HG02763 (cell line): ENCODE measurements around the gene KAT7.
"Not testable (repeated sequence)": the region's sequence is repeated elsewhere in the genome, so short reads cannot be mapped to it uniquely, and the experiment has no call there.

Experiments used
- ATAC-seq: cut with Tn5 transposase; IDR thresholded peaks from one replicate; pipeline ENCODE4 v1.9.1; 2021; ENCODE audit warnings: mild to moderate bottlenecking, moderate library complexity; ENCODE audit not compliant: unreplicated experiment

KAT7 gene

DNA sequence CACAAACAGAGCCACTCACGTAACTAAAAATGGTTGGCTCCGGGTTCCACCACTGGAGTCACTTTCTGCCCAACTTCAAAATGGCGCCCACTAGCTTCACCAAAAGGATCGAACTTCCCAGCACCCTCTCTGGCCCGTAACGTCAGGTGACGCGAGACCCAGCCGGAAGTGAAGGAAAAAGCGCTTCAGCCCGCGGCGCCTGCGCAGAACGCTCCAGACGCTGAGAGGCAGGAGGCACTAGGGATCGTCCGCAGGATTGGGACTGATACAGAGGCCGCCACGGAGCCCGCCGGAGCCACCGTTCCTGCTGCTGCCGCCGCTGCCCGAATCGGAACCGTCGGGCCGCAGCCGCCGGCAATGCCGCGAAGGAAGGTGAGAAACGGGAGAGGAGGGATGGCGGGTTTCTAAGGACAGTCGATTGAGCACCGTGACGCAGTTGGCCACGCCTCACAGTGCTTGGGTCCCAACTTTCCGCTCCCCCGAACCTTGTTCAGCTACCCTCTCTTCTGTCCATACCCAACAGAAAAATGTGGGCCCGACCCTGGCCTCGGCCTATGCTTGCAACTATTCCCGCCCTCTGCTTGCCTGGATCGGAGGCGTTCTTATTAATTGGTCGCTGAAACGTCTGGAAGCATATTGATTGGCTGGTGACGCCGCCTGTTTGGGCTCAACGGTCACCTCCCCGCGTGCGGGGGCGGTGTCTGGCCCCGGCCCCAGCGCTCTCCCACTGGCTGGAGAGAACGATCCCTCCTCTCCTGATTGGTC, at the start of gene KAT7:
Gene KAT7, plus strand, starts transcription at position 204 of the 765 bp plus-strand sequence. Its CDS starts 154 bp downstream, at position 358.
- ATAC-seq: peak; percentile 92

DNA sequence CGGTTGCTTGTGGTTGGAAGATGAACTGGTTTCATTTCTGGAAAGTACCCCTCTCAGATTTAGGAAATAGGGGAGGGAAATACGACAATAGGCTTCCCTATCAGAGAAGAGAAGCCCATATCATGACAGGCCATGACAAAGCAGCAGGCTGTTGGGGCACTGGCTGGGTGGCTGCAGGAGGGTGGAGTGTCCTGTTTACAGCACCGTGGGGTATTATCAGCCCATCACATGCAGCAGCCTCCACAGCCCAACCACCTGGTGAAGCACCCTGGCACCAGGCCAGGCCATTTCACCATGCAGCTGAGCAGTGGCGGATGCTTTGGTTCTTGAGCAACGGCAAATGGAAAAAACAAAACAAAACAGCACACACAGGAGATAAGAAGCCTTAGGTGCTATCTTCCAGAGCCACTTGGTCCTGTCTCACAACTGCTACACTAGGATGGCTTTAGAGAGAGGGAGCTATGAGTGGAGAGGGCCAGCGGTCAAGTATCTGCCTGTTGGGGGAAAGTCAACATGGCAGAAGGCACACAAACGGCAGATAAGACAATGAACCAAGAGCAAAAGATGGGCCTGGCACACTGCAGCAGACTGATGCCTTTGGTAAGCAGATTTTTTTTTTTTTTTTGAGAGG, 48.7 kb upstream of the KAT7 start:
- ATAC-seq: no peak

DNA sequence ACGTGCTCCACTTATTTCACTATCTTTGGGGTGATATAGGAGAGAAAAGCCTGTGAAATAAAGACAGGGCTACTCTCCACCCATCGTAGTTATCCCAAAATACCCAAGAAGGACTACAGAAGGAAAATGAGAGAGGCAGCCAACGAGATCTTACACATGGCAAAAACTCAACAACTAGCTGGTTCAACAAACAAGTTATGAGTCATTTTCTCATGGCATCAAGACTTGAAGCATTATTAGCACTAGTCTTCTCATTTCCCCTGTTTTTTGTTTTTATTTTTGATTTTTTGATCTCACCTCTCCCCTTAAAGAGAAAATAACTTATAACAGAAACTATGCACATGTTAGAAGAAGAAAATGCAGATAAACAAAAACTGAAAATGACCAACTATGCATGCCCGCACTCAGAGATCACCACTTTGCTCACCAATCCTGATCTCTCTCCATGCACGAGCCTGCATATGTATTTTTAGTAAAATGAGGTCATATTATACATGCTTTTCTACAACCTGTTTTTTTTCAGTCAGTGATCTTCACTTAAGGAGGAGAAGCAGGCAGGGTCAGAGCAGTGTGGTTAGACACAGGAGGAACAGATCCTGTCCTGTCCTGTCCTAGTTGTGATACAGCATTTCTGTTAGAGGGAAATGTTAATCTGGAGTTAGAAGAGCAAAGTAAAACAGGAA, 47.3 kb upstream of the KAT7 start:
- no peak for ATAC-seq

DNA sequence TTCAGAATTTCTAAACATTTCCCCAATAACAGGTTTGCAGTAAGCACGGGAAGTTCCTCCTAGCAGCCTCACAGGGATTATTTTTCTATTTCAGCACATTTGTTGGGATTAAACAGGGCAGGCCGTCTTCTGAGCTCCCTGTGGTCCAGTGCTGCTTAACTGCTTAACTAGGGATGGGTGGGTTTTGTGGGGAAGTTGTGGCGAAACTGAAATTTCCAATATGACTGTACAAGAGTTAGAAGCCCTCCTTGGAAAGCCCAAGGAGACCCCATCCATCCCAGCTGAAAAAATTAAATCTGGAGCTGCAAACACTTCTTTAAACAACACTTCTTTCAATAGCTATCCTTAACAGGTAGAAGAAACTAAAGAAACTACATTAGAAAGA, 46.8 kb upstream of the KAT7 start:
- no peak for ATAC-seq

DNA sequence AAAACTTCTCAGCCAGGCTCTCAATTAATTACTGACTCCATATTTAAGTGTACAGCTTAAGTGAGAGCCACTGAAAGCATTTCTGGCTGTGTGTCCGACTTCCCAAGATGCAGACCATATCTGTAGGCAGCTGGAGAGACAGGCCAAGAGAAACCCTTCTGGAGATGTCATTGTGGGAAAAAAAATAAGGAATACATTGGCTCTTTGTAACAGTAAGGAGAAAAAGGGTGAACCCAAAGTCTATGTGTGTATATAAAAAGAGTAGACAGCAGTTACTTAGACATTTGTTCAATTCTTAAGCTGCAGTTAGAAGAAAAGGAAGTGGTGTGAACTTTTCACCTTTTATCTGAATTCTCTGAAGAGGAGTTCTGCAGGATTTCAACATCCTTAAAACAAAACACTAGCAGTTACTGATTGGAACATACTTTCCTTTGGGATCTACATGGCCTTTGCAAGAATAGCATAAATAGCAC, 46.3 kb upstream of the KAT7 start:
- no peak for ATAC-seq

DNA sequence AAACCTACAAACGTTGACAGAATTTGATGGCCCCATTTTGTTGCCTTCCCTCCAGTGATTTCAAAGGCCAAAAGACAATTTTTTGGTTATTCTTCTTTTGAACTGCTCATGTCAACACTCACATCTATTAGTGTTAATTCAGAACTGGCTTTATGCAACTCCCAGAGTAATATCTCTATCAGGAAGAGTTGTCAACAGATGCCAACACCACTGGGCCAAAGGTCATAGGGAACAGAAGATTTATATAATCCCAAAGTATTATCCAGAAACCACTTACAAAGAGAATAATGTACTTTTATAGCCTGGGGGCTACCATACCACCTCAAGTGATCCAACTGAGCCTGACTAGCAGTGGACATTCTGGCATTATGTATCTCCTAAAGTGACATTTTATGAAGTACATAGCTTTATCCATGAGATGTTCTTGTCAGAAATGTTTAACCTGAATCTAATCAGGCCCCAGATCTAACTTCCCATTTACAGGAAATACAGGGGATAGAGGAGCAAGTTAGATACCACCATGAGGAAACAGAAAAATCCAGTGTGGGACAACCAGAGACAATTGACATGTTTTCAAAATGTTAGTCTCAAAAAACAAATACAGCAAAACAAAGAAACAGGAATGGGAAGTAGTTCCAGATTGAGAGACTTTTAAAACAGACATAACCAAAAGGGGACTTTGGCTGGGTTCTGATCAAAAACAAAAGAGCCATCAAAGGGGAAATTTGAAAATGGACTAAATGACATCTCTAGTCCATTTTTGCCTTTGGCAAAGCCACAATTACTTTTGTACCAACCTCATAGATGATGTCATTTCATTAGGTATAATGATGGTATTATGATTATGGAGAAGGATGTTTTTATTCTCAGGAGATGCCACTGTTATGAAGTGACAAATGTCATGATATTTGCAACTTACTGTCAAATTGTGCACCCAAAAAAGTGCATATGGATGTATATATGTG, 43.0 kb upstream of the KAT7 start:
- ATAC-seq: no peak

DNA sequence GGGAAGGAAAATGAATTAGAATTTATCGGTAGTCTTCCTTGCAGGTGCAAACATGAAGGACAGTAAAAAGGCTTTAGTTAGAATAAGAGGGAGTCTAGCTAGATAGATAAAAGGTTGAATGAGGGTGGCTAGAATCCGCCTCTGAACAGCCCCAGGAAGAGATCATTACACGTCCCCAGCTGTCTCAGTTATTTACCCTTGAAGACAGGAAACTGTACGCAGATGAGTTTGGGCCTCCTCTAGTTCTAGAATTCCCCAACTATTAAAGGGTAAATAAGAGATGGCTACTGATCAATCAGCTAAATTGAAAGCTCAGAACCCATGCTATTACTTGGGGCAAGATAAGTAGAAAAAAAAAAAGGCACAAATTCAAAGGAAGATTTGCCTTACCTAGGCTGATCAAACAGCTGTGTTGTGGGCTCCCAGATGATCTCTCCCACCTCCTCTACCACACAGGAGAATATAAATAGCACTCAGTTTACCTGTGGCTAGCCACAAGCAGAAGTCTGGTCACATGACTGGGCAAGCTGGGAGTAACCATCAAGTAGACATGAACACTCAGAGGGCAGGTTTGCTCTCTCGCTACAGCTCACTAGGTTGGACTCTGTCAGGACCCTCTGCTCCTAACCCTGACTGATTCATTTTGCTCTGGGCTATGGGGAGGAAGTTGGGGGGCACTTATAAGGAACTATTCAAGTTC, 41.5 kb upstream of the KAT7 start:
- peak; percentile 58 for ATAC-seq

DNA sequence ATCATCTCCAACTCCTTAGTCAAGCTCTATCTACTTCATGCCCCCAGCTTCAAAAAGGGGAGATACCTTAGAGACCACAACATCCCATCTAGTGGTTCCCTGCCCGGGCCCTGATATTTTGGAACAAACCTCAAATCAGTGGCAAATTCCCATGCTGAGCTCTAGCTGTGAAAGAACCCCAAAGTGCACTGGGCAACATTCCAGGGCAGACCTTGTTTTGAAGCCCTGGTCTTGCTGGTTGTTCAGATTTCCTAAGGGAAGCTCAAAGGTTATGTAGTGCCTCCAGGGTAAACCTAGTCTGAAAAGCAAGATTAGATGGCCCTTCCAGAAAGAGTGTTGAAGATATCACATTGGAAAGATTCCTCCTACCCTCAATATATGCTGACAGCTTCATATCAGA, 40.8 kb upstream of the KAT7 start:
- no peak for ATAC-seq

DNA sequence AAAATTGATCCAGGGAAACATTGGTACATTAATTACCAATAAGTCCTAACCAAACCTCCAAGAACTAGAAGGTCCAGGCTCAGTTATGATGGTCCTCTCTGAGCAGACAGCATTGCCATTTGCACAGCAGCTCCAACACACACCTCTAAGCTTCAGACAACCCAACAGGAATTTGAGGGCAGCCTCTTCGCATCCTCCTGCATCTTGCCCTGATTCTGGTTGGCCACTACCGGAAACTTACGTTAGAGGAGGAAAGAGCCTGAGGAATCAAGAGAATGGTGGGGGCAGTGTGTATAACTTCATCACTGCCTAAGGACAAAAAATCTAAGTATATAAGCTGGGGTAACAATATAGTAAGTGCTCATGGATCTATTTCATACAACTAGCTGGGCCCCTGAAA, 40.3 kb upstream of the KAT7 start:
- ATAC-seq: no peak

DNA sequence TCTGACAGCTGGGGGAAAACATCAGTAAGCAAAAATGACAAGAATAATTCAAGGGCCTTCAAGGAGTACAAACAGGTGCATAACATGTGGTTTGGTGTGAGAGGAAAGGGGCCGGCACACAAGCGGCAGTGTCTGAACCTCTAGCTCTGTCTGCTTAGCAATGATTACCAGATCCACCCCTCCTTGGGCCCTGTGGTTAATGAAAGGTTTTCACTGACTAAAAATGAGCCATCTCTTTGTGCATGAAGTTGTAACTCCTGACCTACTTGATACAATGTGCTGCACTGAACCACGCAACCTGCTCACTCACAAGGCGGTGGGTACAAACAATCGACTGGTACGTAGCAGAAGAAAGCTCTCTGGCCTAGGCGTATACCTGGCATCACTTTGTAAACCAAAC, 39.7 kb upstream of the KAT7 start:
- peak; percentile 74 for ATAC-seq

DNA sequence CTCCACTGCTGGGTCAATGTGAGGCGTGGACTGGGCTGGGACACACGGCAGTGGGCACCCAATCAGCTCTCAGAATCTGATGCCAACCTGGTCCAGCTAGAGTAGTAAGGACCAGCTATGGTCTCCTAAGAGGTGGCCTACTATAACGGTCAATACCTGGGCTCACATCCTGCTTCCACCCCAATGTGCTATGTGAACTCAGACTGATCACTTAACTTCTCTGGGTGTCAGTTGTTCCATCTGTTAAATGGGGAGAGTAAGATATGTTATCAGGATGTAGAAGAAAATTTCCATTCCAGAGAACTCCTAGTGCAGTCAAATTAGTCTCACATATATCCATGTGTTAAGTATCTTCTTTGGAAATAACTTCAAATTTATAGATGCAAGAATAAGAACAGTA, 38.8 kb upstream of the KAT7 start:
- no peak for ATAC-seq

DNA sequence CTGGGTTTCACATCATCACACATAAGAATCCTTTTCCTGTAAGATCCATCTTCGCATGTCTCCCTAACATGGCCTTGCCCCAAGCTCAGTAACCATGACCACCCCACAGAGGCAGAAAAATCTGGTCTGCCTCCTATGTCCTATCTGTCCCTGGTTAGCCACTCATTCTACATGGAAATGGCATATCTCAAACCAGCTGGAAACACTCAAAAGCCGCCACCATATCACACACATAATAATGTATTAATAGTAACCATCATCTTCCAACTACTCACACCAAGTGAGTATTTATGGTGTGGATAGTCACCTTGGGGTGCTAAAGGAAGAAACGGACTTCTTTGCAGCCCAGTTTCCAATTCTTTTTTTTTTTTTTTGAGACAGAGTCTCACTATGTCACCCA, 36.0 kb upstream of the KAT7 start:
- no peak for ATAC-seq

DNA sequence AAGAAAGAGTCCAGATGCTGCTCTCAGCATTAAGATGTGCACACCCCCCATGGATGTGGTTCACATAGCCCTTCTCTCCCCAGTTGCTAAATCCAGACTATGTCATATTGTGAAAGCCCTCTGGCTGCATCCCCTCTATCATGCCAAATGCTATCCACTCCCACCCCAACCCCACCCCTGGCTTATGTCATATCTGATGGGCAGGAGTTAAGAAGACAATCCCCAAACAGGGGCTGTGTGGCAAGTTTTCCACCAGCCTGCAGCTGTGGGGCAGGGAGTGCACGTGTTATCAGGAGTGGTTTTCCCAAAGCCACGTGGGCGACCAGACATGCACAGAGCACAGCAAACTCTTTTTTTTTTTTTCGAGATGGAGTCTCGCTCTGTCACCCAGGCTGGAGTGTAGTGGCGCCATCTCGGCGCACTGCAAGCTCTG, 34.5 kb upstream of the KAT7 start:
- no peak for ATAC-seq

DNA sequence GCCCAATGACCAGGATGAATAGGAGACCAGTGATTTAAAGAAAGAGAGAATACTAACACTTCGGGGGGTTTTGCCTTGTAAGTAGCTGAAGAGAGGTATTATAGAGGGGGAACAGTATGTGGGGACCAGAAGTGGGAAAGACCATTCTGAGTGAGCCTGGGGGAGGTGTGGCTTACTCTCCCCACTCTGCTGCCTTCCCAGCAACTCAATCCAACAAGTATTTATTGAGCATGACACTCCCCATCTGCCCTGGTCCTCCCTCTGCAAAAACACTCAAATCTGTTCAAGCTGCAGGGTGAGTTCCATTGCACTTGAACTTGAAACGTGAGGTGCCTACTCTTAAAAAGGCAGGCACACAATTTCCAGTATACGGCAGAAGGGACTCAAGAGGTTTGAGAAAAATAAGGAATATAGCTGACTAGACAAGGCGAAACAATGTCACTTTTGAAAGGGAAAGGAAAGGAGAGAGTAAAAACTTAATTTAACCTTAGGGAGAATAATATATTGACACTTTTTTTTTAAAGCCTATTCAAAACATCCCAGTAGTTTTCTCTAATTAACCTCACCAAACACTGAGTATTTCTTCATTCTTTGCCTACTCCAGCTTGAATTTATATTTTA, 32.7 kb upstream of the KAT7 start:
- no peak for ATAC-seq

DNA sequence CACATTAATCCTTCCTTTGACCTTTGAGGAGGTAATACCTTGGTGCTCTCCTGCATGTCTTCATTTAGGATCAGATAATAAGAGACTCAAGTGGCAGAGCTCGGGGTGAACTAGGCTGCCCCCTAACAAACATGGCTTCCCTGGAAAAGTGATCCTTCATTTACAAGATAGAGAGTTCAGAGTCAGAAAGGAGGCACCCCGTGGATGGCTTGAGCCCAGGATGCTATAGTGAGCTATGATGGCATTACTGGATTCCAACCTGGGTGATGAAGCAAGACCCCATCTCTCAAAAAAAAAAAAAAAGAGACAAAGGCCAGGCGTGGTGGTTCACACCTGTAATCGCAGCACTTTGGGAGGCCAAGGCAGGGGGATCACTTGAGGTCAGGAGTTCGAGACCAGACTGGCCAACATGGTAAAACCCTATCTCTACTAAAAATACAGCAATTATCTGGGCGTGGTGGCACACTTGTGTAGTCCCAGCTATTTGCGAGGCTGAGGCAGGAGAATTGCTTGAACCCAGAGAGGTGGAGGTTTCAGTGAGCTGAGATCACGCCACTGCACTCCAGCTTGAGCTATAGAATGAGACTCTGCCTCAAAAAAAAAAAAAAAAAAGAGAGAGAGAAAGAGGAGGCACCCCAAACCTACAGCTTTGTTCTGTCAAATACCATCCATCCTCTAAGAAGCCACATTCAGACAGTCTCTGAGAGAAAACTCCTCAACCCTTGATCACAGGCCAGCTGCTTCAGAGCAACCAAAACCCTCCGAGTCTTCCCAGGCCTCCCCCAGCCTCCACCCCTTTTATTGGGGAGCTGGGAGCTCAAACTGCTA, 31.9 kb upstream of the KAT7 start:
- no peak for ATAC-seq

DNA sequence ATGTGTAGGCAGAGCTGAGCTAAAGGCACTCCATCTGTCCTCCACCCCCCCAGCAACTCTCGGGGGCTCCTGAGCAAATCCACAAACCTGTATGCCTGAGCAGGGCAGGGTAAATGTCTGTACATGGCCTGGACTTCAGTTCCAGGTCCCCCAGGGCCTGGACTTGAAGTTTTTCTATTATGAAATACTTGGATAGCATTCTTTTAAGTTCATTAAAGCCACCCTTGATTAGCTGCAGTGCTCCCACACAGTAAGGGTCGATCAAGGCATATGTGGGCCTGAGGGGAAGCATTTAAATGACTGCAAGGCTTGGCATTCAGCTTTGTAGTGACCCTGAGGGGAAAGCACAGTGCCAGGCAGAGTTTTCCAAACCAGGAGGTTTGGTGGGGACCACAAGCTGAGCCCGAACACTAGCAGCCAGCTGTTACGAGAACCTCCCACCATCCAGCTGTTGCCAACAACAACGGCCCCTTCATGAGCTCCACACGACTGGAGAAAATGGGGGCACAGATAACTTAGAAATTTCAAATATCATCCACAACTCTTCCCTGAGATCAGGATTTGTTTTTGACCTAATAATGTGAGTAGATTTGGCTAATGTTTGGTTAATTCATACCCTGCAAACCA, 31.2 kb upstream of the KAT7 start:
- no peak for ATAC-seq

DNA sequence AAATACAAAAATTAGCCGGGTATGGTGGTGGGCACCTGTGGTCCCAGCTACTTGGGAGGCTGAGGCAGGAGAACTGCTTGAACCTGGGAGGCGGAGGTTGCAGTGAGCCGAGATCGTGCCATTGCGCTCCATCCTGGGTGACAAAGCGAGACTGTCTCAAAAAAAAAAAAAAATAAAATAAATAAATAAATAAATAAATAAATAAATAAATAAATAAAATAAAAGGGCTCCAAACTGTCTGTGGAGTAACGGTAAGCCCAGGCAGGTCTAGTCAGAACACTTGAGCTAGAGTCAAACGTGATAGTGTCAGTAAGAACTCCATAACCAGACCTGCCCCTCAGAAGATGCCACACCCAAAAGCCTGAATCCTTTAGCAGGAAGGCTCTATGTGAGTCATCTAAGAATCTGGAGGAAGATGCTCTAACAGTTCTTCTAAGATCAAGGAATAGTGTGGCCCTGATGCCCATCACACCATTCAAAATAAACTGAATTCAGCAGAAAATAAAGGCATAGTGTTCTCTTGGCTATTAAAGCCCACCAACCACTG, 29.9 kb upstream of the KAT7 start:
- not testable (repeated sequence) for ATAC-seq

DNA sequence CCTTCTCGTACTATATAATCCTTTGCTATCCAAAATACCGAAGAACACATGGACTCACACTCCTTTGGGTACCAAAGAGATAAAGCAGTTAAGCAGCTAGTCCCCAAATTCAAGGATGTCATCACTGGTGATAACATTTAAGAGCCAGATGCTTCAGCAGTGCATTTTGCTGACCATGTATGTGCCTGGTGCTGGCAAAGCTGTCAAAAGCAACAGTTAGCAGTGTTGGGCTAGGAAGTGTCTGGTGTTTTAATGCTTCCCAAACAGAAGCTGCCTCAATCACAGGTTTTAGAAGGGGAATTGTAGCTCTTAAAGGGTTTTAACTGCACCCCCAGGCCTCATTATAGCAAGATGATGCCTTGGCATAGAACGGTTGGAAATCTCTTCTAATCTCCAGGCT, 29.3 kb upstream of the KAT7 start:
- no peak for ATAC-seq
